Measurements from ENCODE around the gene NCEH1. TPM values are rescaled to one million over a fixed set of nuclear protein-coding genes. Genes with fewer than 3 reads are reported as not detected.

Gene NCEH1
- total RNA-seq, 1 experiment from 2014 or later, result 11.5 TPM

DNA sequence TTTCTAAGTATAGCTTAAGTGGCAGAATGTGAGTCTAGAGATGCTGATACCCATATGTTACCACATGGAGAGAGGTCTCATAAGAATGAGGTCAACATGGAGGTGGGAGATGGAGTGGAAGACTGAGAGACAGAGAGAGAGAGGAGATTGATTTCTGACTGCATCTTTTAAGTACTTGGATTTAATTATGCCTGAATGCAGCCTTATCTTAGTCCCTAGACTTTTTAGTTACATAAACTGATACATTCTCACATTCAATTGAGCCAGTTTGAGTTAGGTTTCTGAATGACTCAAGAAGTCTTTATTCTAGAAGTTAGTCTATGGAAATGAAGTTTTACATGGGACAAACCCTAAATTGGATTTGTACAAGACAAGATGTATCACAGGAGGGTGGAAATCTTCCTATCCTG is 129.1 kb downstream of the NCEH1 start (continued):
- TF ChIP-seq, protein P1, sequence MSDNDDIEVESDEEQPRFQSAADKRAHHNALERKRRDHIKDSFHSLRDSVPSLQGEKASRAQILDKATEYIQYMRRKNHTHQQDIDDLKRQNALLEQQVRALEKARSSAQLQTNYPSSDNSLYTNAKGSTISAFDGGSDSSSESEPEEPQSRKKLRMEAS (IDR thresholded peaks at IDR 0.05), result no peak
- no peak for TF ChIP-seq CEBPB (IDR thresholded peaks at IDR 0.05; ENCODE audit: low read depth)
- TF ChIP-seq, protein P2, sequence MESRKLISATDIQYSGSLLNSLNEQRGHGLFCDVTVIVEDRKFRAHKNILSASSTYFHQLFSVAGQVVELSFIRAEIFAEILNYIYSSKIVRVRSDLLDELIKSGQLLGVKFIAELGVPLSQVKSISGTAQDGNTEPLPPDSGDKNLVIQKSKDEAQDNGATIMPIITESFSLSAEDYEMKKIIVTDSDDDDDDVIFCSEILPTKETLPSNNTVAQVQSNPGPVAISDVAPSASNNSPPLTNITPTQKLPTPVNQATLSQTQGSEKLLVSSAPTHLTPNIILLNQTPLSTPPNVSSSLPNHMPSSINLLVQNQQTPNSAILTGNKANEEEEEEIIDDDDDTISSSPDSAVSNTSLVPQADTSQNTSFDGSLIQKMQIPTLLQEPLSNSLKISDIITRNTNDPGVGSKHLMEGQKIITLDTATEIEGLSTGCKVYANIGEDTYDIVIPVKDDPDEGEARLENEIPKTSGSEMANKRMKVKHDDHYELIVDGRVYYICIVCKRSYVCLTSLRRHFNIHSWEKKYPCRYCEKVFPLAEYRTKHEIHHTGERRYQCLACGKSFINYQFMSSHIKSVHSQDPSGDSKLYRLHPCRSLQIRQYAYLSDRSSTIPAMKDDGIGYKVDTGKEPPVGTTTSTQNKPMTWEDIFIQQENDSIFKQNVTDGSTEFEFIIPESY (IDR thresholded peaks at IDR 0.05; ENCODE audit: extremely low read depth, insufficient replicate concordance, low read length), result no peak
- TF ChIP-seq RAD21 (IDR thresholded peaks at IDR 0.05; ENCODE audit: low read depth), result no peak

DNA sequence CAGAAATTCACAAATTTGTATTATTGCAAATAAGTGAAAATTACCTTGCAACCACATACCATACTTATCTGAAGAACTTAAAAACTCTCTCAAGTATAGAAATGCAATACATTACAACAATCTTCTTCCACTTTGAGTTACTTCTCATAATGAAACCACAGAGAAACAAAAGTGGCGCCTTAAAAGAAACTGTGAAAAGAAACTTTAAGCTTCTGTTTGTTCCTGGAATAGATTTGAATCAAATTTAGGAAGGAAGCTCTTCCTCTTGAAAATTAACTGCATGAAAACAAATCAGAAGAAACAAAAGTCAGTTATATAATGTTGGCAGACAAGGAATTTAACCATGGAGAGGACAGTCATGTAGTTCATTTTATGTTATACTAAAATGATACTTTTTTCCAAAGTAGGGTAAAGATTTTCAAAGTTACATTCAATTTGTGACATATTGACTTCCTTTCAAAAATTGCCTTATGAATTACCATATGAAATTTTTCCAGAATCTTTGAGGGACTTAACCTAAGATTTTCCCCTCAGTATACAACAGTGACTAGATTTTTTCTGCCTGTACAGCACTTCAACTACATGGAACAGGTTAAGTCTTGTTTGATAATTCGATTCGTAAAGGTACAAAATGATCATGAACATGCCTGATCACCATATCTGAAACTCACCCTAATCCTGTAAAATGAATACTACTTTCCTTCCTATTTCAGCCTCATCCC is 130.0 kb downstream of the NCEH1 start:
- BruUV-seq (replicated peaks), result no TSS peak
- H3K4me2 ChIP-seq (ENCODE audit: low read length), result no peak overlapping the region
- H2AFZ ChIP-seq (ENCODE audit: low read depth, low read length, poor library complexity, severe bottlenecking), result no peak overlapping the region
- H3K27ac ChIP-seq (ENCODE audit: low read depth, low read length), result no peak overlapping the region
- no peaks in the 10 kb centered on the region for H3K27me3 ChIP-seq (ENCODE audit: insufficient read depth, low read length)
- POLR2A ChIA-PET, result no interaction called here
- intact Hi-C loops (cut with micrococcal nuclease), result no loop called here
- RAD21 ChIA-PET (ENCODE audit: low non-redundant PET in 1 of 2, low total read pairs in 2 of 2, uncharacterized antibody in 2 of 2, unreplicated experiment in 2 of 2), result no interaction called here
- no peak overlapping the region for H3K9ac ChIP-seq (ENCODE audit: low read length)
- H3K36me3 ChIP-seq (ENCODE audit: control insufficient read depth in 1 of 2, insufficient read depth in 2 of 2, low read length in 2 of 2), result no peaks in the 10 kb centered on the region
- no peaks in the 10 kb centered on the region for H3K79me2 ChIP-seq (ENCODE audit: insufficient read depth, low read length)
- DNase-seq (ENCODE audit: low read depth, low spot score) (no peak), ATAC-seq (no peak)
- no peak overlapping the region for H3K4me3 ChIP-seq (replicated peaks in 1 of 2; ENCODE audit: low read depth in 1 of 2, low read length in 2 of 2)
- TF ChIP-seq TCF7L2 (IDR thresholded peaks at IDR 0.05; ENCODE audit: borderline replicate concordance, extremely low read depth, insufficient read depth, insufficient read length), result no peak
- TF ChIP-seq FOSL1 (IDR thresholded peaks at IDR 0.05; ENCODE audit: low read depth), result no peak
- H3K9me2 ChIP-seq (ENCODE audit: insufficient read depth), result no peaks in the 10 kb centered on the region
- H3K4me1 ChIP-seq (ENCODE audit: control insufficient read depth in 1 of 2, insufficient read depth in 2 of 2, low read length in 2 of 2), result no peaks in the 10 kb centered on the region
- CTCF ChIA-PET, result no interaction called here
- no peaks in the 10 kb centered on the region for H4K20me1 ChIP-seq (ENCODE audit: insufficient read depth)
- H3K9me3 ChIP-seq (ENCODE audit: control insufficient read depth in 1 of 2, insufficient read depth in 1 of 2, low read depth in 1 of 2, low read length in 2 of 2), result no peaks in the 10 kb centered on the region

Other genes starting within 250 kb of the NCEH1 start
- 0.20 TPM for gene TNFSF10, start 187.6 kb downstream of the NCEH1 start, total RNA-seq (2021; ENCODE audit: unreplicated experiment)
- gene ECT2, start 39.7 kb upstream of the NCEH1 start, total RNA-seq (2021; ENCODE audit: unreplicated experiment), result 95.6 TPM

All from HCT116 (cell line).